Nephron (organoid): ENCODE results near the gene TMEM63C.
A peak's percentile ranks its signal among the peaks of the same experiment; 100 is the strongest.

ENCODE experiments used
- H3K27ac Mint-ChIP-seq, 3 experiments: 2 replicates each; pipeline ENCODE4 v1.8.0; 2020; ENCODE audit warnings: mixed read lengths in 3 of 3, mild to moderate bottlenecking in 2 of 3, moderate library complexity in 1 of 3
- H3K27me3 Mint-ChIP-seq: 2 replicates; pipeline ENCODE4 v1.8.0; 2021; ENCODE audit warnings: low read depth, mild to moderate bottlenecking, moderate library complexity, mixed read lengths
- H3K36me3 Mint-ChIP-seq: 2 replicates; pipeline ENCODE4 v1.8.0; 2020; ENCODE audit warnings: low read depth, mixed read lengths
- H3K4me1 Mint-ChIP-seq: 2 replicates; pipeline ENCODE4 v1.8.0; 2020; ENCODE audit warnings: mixed read lengths
- H3K4me3 Mint-ChIP-seq, 3 experiments: 2 replicates each; pipeline ENCODE4 v1.8.0; 2020; ENCODE audit warnings: mild to moderate bottlenecking in 3 of 3, mixed read lengths in 3 of 3, moderate library complexity in 2 of 3
- H3K9me3 Mint-ChIP-seq: 2 replicates; pipeline ENCODE4 v1.8.0; 2020; ENCODE audit warnings: mixed read lengths
- CTCF ChIP-seq, 3 experiments: fragments of 200-600 bp; sonication (generic); IDR thresholded peaks; one replicate each; pipeline ENCODE4 v1.5.0; 2021; ENCODE audit warnings: antibody characterized with exemption in 3 of 3; ENCODE audit not compliant: unreplicated experiment in 3 of 3

Gene TMEM63C

GRCh38 chr14:77145975-77146740 is 35.4 kb upstream of the TMEM63C start:
- Mint-ChIP-seq H3K27ac (no peak overlapping the region), H3K9me3 (no peaks in the 10 kb centered on the region), H3K27me3 (peaks cover 77% of the 10 kb centered on the region), H3K36me3 (no peaks in the 10 kb centered on the region), H3K4me3 (no peak overlapping the region), H3K4me1 (peaks cover 6% of the 10 kb centered on the region)
- TF ChIP-seq CTCF (IDR thresholded peaks at IDR 0.05; ENCODE audit: unreplicated experiment in 3 of 3) = no peak

GRCh38 chr14:77148510-77149231 is 32.9 kb upstream of the TMEM63C start:
- Mint-ChIP-seq H3K27me3 (peaks cover 67% of the 10 kb centered on the region), H3K9me3 (no peaks in the 10 kb centered on the region), H3K4me3 (no peak overlapping the region), H3K36me3 (no peaks in the 10 kb centered on the region), H3K4me1 (no peaks in the 10 kb centered on the region), H3K27ac (no peak overlapping the region)
- TF ChIP-seq CTCF (IDR thresholded peaks at IDR 0.05; ENCODE audit: unreplicated experiment in 3 of 3) = no peak

GRCh38 chr14:77151245-77151644 is 30.4 kb upstream of the TMEM63C start:
- no peak overlapping the region for H3K4me3 Mint-ChIP-seq

GRCh38 chr14:77151918-77152588 is 29.5 kb upstream of the TMEM63C start:
- Mint-ChIP-seq H3K4me3 (no peak overlapping the region), H3K9me3 (no peaks in the 10 kb centered on the region), H3K36me3 (no peaks in the 10 kb centered on the region), H3K27ac (no peak overlapping the region), H3K4me1 (peaks cover 10% of the 10 kb centered on the region), H3K27me3 (peaks cover 48% of the 10 kb centered on the region)
- TF ChIP-seq CTCF (IDR thresholded peaks at IDR 0.05; ENCODE audit: unreplicated experiment in 3 of 3) = peak in 1 of 3 experiments; percentile 11

More at GRCh38 chr14:77151245-77151644, 30.4 kb upstream of the TMEM63C start:
- peaks cover 10% of the 10 kb centered on the region for H3K4me1 Mint-ChIP-seq
- no peaks in the 10 kb centered on the region for H3K36me3 Mint-ChIP-seq
- TF ChIP-seq CTCF (IDR thresholded peaks at IDR 0.05; ENCODE audit: unreplicated experiment in 3 of 3) = peak; percentile 42 to 64 (median 49)
- no peak overlapping the region for H3K27ac Mint-ChIP-seq
- no peaks in the 10 kb centered on the region for H3K9me3 Mint-ChIP-seq
- peaks cover 52% of the 10 kb centered on the region for H3K27me3 Mint-ChIP-seq

- Mint-ChIP-seq H3K27ac (no peak overlapping the region), H3K4me1 (peaks cover 18% of the 10 kb centered on the region), H3K9me3 (no peaks in the 10 kb centered on the region), H3K27me3 (peaks cover 42% of the 10 kb centered on the region), H3K36me3 (no peaks in the 10 kb centered on the region), H3K4me3 (no peak overlapping the region)
- no peak for TF ChIP-seq CTCF (IDR thresholded peaks at IDR 0.05; ENCODE audit: unreplicated experiment in 3 of 3)
These were observed 27.8 kb upstream of the TMEM63C start for GRCh38 chr14:77153802-77154201.
